IPS DF 6.9 (cell line): ENCODE results near the gene HMGB2.
A peak's percentile ranks its signal among the peaks of the same experiment; 100 is the strongest.

Experiments used
- DNase-seq: peaks from one replicate; pipeline ENCODE4 v3.0.0-alpha.2; 2013; ENCODE audit warnings: low read depth, low spot score
- H3K27ac ChIP-seq: one replicate; pipeline ENCODE4 v1.5.1; 2013; ENCODE audit warnings: low read length, control low read depth
- H3K27me3 ChIP-seq: 2 replicates; pipeline ENCODE4 v1.6.1; 2013; ENCODE audit warnings: mild to moderate bottlenecking, low read length; ENCODE audit not compliant: control insufficient read depth, insufficient read depth
- H3K36me3 ChIP-seq: 2 replicates; pipeline ENCODE4 v1.6.1; 2013; ENCODE audit warnings: low read length; ENCODE audit not compliant: control insufficient read depth, insufficient read depth
- H3K4me1 ChIP-seq: 2 replicates; pipeline ENCODE4 v1.6.1; 2013; ENCODE audit warnings: low read length; ENCODE audit not compliant: control insufficient read depth, insufficient read depth
- H3K4me3 ChIP-seq: 2 replicates; pipeline ENCODE4 v1.5.1; 2013; ENCODE audit warnings: mild to moderate bottlenecking, low read length
- H3K9me3 ChIP-seq: 2 replicates; pipeline ENCODE4 v1.6.1; 2013; ENCODE audit warnings: low read length, inconsistent platforms; ENCODE audit not compliant: control insufficient read depth, insufficient read depth
- WGBS: extraction: QIAGEN DNeasy Blood & Tissue Kit; methylation state at CpG from one replicate; pipeline ENCODE4 v1.1.7; 2013; ENCODE audit warnings: mixed read lengths, missing lambda C conversion rate; ENCODE audit not compliant: insufficient read length, insufficient coverage; 5-methylcytosine and 5-hydroxymethylcytosine counted together

HMGB2 gene

GRCh38 chr4:173288698-173289352 lies 45.3 kb downstream of the HMGB2 start:
- Histone ChIP-seq H3K4me1 (no peaks in the 10 kb centered on the region), H3K36me3 (0 out of 2 replicates have a peak, but pooled peaks cover 2% of the 10 kb centered on the region), H3K27me3 (no peaks in the 10 kb centered on the region), H3K4me3 (no peak overlapping the region), H3K27ac (no peak overlapping the region), H3K9me3 (peaks cover 3% of the 10 kb centered on the region; the same call in 1 of the 2 replicates)
- no peak for DNase-seq
- WGBS: no CpG with 5 or more reads among the region's 3 CpGs

- Histone ChIP-seq H3K27ac (no peak overlapping the region), H3K4me1 (no peaks in the 10 kb centered on the region), H3K27me3 (no peaks in the 10 kb centered on the region), H3K4me3 (no peak overlapping the region), H3K9me3 (peaks cover 3% of the 10 kb centered on the region; the same call in 1 of the 2 replicates), H3K36me3 (0 out of 2 replicates have a peak, but pooled peaks cover 2% of the 10 kb centered on the region)
- no CpG with 5 or more reads among the region's 4 CpGs for WGBS
- peak; percentile 47 for DNase-seq
These were observed 45.9 kb downstream of the HMGB2 start for GRCh38 chr4:173288296-173288695.

GRCh38 chr4:173287486-173287885 lies 46.7 kb downstream of the HMGB2 start:
- 0 out of 2 replicates have a peak, but pooled peaks cover 2% of the 10 kb centered on the region for H3K36me3 ChIP-seq
- H3K9me3 ChIP-seq: peaks cover 3% of the 10 kb centered on the region; the same call in 1 of the 2 replicates
- no peak overlapping the region for H3K4me3 ChIP-seq
- no peak overlapping the region for H3K27ac ChIP-seq
- no peaks in the 10 kb centered on the region for H3K27me3 ChIP-seq
- no CpG with 5 or more reads among the region's 2 CpGs for WGBS
- H3K4me1 ChIP-seq: no peaks in the 10 kb centered on the region
- no peak for DNase-seq

GRCh38 chr4:173284463-173284862 lies 49.7 kb downstream of the HMGB2 start:
- no peaks in the 10 kb centered on the region for H3K4me1 ChIP-seq
- H3K9me3 ChIP-seq: peaks cover 3% of the 10 kb centered on the region; the same call in 1 of the 2 replicates
- H3K27me3 ChIP-seq: no peaks in the 10 kb centered on the region
- 0 out of 2 replicates have a peak, but pooled peaks cover 2% of the 10 kb centered on the region for H3K36me3 ChIP-seq
- H3K27ac ChIP-seq: no peak overlapping the region
- DNase-seq: no peak
- H3K4me3 ChIP-seq: no peak overlapping the region

- 0 out of 2 replicates have a peak, but pooled peaks cover 2% of the 10 kb centered on the region for H3K36me3 ChIP-seq
- no peak overlapping the region for H3K27ac ChIP-seq
- peaks cover 3% of the 10 kb centered on the region; the same call in 1 of the 2 replicates for H3K9me3 ChIP-seq
- WGBS: no CpG with 5 or more reads among the region's 3 CpGs
- H3K4me3 ChIP-seq: no peak overlapping the region
- no peaks in the 10 kb centered on the region for H3K4me1 ChIP-seq
- DNase-seq: no peak
- H3K27me3 ChIP-seq: no peaks in the 10 kb centered on the region
These were observed 51.5 kb downstream of the HMGB2 start for GRCh38 chr4:173282626-173283025.

GRCh38 chr4:173282256-173282562 lies 51.9 kb downstream of the HMGB2 start:
- H3K4me3 ChIP-seq: no peak overlapping the region
- no peak for DNase-seq
- H3K27me3 ChIP-seq: no peaks in the 10 kb centered on the region
- H3K36me3 ChIP-seq: 0 out of 2 replicates have a peak, but pooled peaks cover 2% of the 10 kb centered on the region
- H3K9me3 ChIP-seq: no peaks in the 10 kb centered on the region; the same call in 1 of the 2 replicates
- H3K4me1 ChIP-seq: no peaks in the 10 kb centered on the region
- no peak overlapping the region for H3K27ac ChIP-seq
- no CpG with 5 or more reads among the region's 4 CpGs for WGBS

GRCh38 chr4:173281406-173282255 lies 52.5 kb downstream of the HMGB2 start:
- no CpG with 5 or more reads among the region's 14 CpGs for WGBS
- no peak overlapping the region for H3K27ac ChIP-seq
- no peaks in the 10 kb centered on the region for H3K4me1 ChIP-seq
- DNase-seq: no peak
- H3K27me3 ChIP-seq: no peaks in the 10 kb centered on the region
- 0 out of 2 replicates have a peak, but pooled peaks cover 2% of the 10 kb centered on the region for H3K36me3 ChIP-seq
- no peak overlapping the region for H3K4me3 ChIP-seq
- H3K9me3 ChIP-seq: no peaks in the 10 kb centered on the region; the same call in 1 of the 2 replicates
